Stimulated activated naive B cell treated with anti-CD40 and anti-IgM and Interleukin-4, amounts not matched to agents 10 μg/mL and 1 μg/mL and 100 μg/mL, for 72 hours (primary cell): Measurements from ENCODE around the gene TEX48.

Experiments used
- ATAC-seq, 2 donors: fragments of 150-1000 bp; cut with Tn5 transposase; replicated peaks; 2 replicates each; pipeline ENCODE4 v1.10.0; 2021; ENCODE audit warnings: moderate library complexity in 1 of 2
- DNase-seq: peaks from one replicate; pipeline ENCODE4 v3.0.0; 2021
- H3K27ac Mint-ChIP-seq: one replicate; pipeline ENCODE4 v1.8.0; 2022; ENCODE audit warnings: mild to moderate bottlenecking, mixed read lengths
- H3K27me3 Mint-ChIP-seq, 2 donors: one replicate each; pipeline ENCODE4 v1.8.0; 2022; ENCODE audit warnings: mixed read lengths in 2 of 2
- H3K36me3 Mint-ChIP-seq, 2 donors: one replicate each; pipeline ENCODE4 v1.8.0; 2022; ENCODE audit warnings: mixed read lengths in 2 of 2, mild to moderate bottlenecking in 1 of 2
- H3K4me1 Mint-ChIP-seq, 2 donors: one replicate each; pipeline ENCODE4 v1.8.0; 2022; ENCODE audit warnings: mixed read lengths in 2 of 2, mild to moderate bottlenecking in 1 of 2
- H3K4me3 Mint-ChIP-seq, 2 donors: one replicate each; pipeline ENCODE4 v1.8.0; 2022; ENCODE audit warnings: mild to moderate bottlenecking in 2 of 2, mixed read lengths in 2 of 2, moderate library complexity in 1 of 2
- H3K9me3 Mint-ChIP-seq, 2 donors: one replicate each; pipeline ENCODE4 v1.8.0; 2022; ENCODE audit warnings: mixed read lengths in 2 of 2, mild to moderate bottlenecking in 1 of 2

TEX48 gene

GRCh38 chr9:114688909-114689610 lies 7.1 kb upstream of the TEX48 start:
- ATAC-seq (no peak), DNase-seq (no peak)
- Mint-ChIP-seq H3K27me3 (peaks cover 4 to 18% of the 10 kb centered on the region in 2 donors), H3K9me3 (no peaks in the 10 kb centered on the region), H3K4me1 (peaks cover 6 to 21% of the 10 kb centered on the region in 2 donors), H3K27ac (no peak overlapping the region), H3K36me3 (no peaks in the 10 kb centered on the region), H3K4me3 (no peak overlapping the region)

- peaks cover 0 to 12% of the 10 kb centered on the region in 2 donors for H3K27me3 Mint-ChIP-seq
- no peak overlapping the region for H3K4me3 Mint-ChIP-seq
- H3K9me3 Mint-ChIP-seq = no peaks in the 10 kb centered on the region
- H3K4me1 Mint-ChIP-seq = peaks cover 6 to 21% of the 10 kb centered on the region in 2 donors
- no peak for DNase-seq
- ATAC-seq = no peak
- H3K27ac Mint-ChIP-seq = no peak overlapping the region
- no peaks in the 10 kb centered on the region for H3K36me3 Mint-ChIP-seq
These were observed 6.4 kb upstream of the TEX48 start for GRCh38 chr9:114688379-114688778.

- Mint-ChIP-seq H3K4me3 (no peak overlapping the region), H3K4me1 (peaks cover 6 to 21% of the 10 kb centered on the region in 2 donors), H3K27ac (no peak overlapping the region), H3K9me3 (no peaks in the 10 kb centered on the region), H3K27me3 (peaks cover 0 to 6% of the 10 kb centered on the region in 2 donors), H3K36me3 (no peaks in the 10 kb centered on the region)
- ATAC-seq (no peak), DNase-seq (no peak)
These were observed 5.0 kb upstream of the TEX48 start for GRCh38 chr9:114687034-114687433.

GRCh38 chr9:114685951-114686350 lies 4.0 kb upstream of the TEX48 start:
- no peaks in the 10 kb centered on the region for H3K36me3 Mint-ChIP-seq
- no peak overlapping the region for H3K4me3 Mint-ChIP-seq
- H3K9me3 Mint-ChIP-seq = no peaks in the 10 kb centered on the region
- DNase-seq (no peak), ATAC-seq (no peak)
- H3K27me3 Mint-ChIP-seq = peaks cover 5 to 15% of the 10 kb centered on the region in 2 donors
- peaks cover 2 to 17% of the 10 kb centered on the region in 2 donors for H3K4me1 Mint-ChIP-seq
- H3K27ac Mint-ChIP-seq = no peak overlapping the region

GRCh38 chr9:114684036-114684435 lies 2.0 kb upstream of the TEX48 start:
- ATAC-seq (no peak), DNase-seq (no peak)
- Mint-ChIP-seq H3K4me3 (no peak overlapping the region), H3K36me3 (no peaks in the 10 kb centered on the region), H3K27ac (no peak overlapping the region), H3K4me1 (peaks cover 2 to 12% of the 10 kb centered on the region in 2 donors), H3K27me3 (peaks cover 5 to 17% of the 10 kb centered on the region in 2 donors), H3K9me3 (no peaks in the 10 kb centered on the region)

- no peaks in the 10 kb centered on the region for H3K36me3 Mint-ChIP-seq
- DNase-seq (no peak), ATAC-seq (no peak)
- H3K4me1 Mint-ChIP-seq = peaks cover 4 to 24% of the 10 kb centered on the region in 2 donors
- H3K27me3 Mint-ChIP-seq = peaks cover 11 to 19% of the 10 kb centered on the region in 2 donors
- H3K9me3 Mint-ChIP-seq = no peaks in the 10 kb centered on the region
- no peak overlapping the region for H3K4me3 Mint-ChIP-seq
- no peak overlapping the region for H3K27ac Mint-ChIP-seq
These were observed 854 bp upstream of the TEX48 start for GRCh38 chr9:114682846-114683245.

GRCh38 chr9:114680259-114681001 lies 1.6 kb downstream of the TEX48 start:
- H3K9me3 Mint-ChIP-seq = no peaks in the 10 kb centered on the region
- no peak overlapping the region for H3K27ac Mint-ChIP-seq
- DNase-seq (no peak), ATAC-seq (no peak)
- H3K36me3 Mint-ChIP-seq = no peaks in the 10 kb centered on the region
- peaks cover 20 to 39% of the 10 kb centered on the region in 2 donors for H3K27me3 Mint-ChIP-seq
- H3K4me1 Mint-ChIP-seq = peaks cover 7 to 30% of the 10 kb centered on the region in 2 donors
- H3K4me3 Mint-ChIP-seq = no peak overlapping the region

- H3K36me3 Mint-ChIP-seq = no peaks in the 10 kb centered on the region
- peak; percentile 10 to 16 for ATAC-seq
- H3K27me3 Mint-ChIP-seq = peaks cover 26 to 41% of the 10 kb centered on the region in 2 donors
- DNase-seq = no peak
- H3K27ac Mint-ChIP-seq = peak overlapping the region; percentile 6
- no peak overlapping the region for H3K4me3 Mint-ChIP-seq
- H3K4me1 Mint-ChIP-seq = peaks cover 7 to 30% of the 10 kb centered on the region in 2 donors
- H3K9me3 Mint-ChIP-seq = no peaks in the 10 kb centered on the region
These were observed 3.2 kb downstream of the TEX48 start for GRCh38 chr9:114678795-114679194.

GRCh38 chr9:114678130-114678529 lies 3.9 kb downstream of the TEX48 start:
- H3K4me1 Mint-ChIP-seq = peaks cover 7 to 30% of the 10 kb centered on the region in 2 donors
- no peak overlapping the region for H3K4me3 Mint-ChIP-seq

GRCh38 chr9:114677418-114677817 lies 4.6 kb downstream of the TEX48 start:
- Mint-ChIP-seq H3K27me3 (peaks cover 26 to 41% of the 10 kb centered on the region in 2 donors), H3K4me1 (peaks cover 7 to 30% of the 10 kb centered on the region in 2 donors), H3K4me3 (no peak overlapping the region), H3K9me3 (no peaks in the 10 kb centered on the region), H3K27ac (no peak overlapping the region), H3K36me3 (no peaks in the 10 kb centered on the region)
- ATAC-seq = no peak
- DNase-seq = no peak

More at GRCh38 chr9:114678130-114678529, 3.9 kb downstream of the TEX48 start:
- Mint-ChIP-seq H3K27me3 (peaks cover 26 to 41% of the 10 kb centered on the region in 2 donors), H3K36me3 (no peaks in the 10 kb centered on the region), H3K9me3 (no peaks in the 10 kb centered on the region), H3K27ac (no peak overlapping the region)
- DNase-seq (no peak), ATAC-seq (no peak)

GRCh38 chr9:114676901-114677300 lies 5.1 kb downstream of the TEX48 start:
- ATAC-seq = no peak
- H3K27ac Mint-ChIP-seq = no peak overlapping the region
- H3K4me1 Mint-ChIP-seq = peaks cover 7 to 30% of the 10 kb centered on the region in 2 donors

GRCh38 chr9:114674798-114675540 lies 7.0 kb downstream of the TEX48 start:
- ATAC-seq (no peak), DNase-seq (no peak)
- peaks cover 4 to 24% of the 10 kb centered on the region in 2 donors for H3K4me1 Mint-ChIP-seq
- H3K27me3 Mint-ChIP-seq = peaks cover 21 to 24% of the 10 kb centered on the region in 2 donors
- H3K27ac Mint-ChIP-seq = no peak overlapping the region
- no peak overlapping the region for H3K4me3 Mint-ChIP-seq
- no peaks in the 10 kb centered on the region for H3K36me3 Mint-ChIP-seq
- no peaks in the 10 kb centered on the region for H3K9me3 Mint-ChIP-seq

More at GRCh38 chr9:114676901-114677300, 5.1 kb downstream of the TEX48 start:
- no peaks in the 10 kb centered on the region for H3K36me3 Mint-ChIP-seq
- no peak overlapping the region for H3K4me3 Mint-ChIP-seq
- H3K27me3 Mint-ChIP-seq = peaks cover 26 to 41% of the 10 kb centered on the region in 2 donors
- DNase-seq = no peak
- H3K9me3 Mint-ChIP-seq = no peaks in the 10 kb centered on the region

- Mint-ChIP-seq H3K27me3 (peaks cover 21 to 24% of the 10 kb centered on the region in 2 donors), H3K27ac (no peak overlapping the region), H3K36me3 (no peaks in the 10 kb centered on the region), H3K4me1 (peaks cover 4 to 21% of the 10 kb centered on the region in 2 donors), H3K4me3 (no peak overlapping the region), H3K9me3 (no peaks in the 10 kb centered on the region)
- no peak for ATAC-seq
- DNase-seq = no peak
These were observed 7.8 kb downstream of the TEX48 start for GRCh38 chr9:114674076-114674797.

GRCh38 chr9:114671605-114672004 lies 10.4 kb downstream of the TEX48 start:
- DNase-seq (no peak), ATAC-seq (no peak)
- Mint-ChIP-seq H3K9me3 (no peaks in the 10 kb centered on the region), H3K4me3 (no peak overlapping the region), H3K4me1 (peaks cover 6 to 7% of the 10 kb centered on the region in 2 donors), H3K27ac (no peak overlapping the region), H3K36me3 (no peaks in the 10 kb centered on the region), H3K27me3 (peaks cover 6 to 11% of the 10 kb centered on the region in 2 donors)
